H1 (cell line): ENCODE results near the gene CBR4. TPM values are rescaled to one million over a fixed set of nuclear protein-coding genes. Genes with fewer than 3 reads are reported as not detected.

Experiments
- CTCF ChIA-PET: fragments of 300-600 bp; sonication (Branson Sonifier 250); formaldehyde crosslinking; loops from one replicate; lab custom pipeline; 2021; ENCODE audit not compliant: partially characterized antibody; lab: Charles Lee
- POLR2A ChIA-PET: fragments of 300-600 bp; sonication (Branson Sonifier 250); formaldehyde crosslinking; loops from one replicate; lab custom pipeline; 2021; ENCODE audit warnings: inconsistent platforms; ENCODE audit not compliant: partially characterized antibody; lab: Charles Lee
- DNase-seq, 2 experiments: peaks; one replicate each; pipeline versions ENCODE4 v3.0.0 to v3.0.0-alpha.2; 2010 to 2022; ENCODE audit warnings: low spot score in 2 of 2, low read depth in 1 of 2, mixed read lengths in 1 of 2
- FAIRE-seq: peaks from 2 replicates; lab custom pipeline; 2011; peaks lifted over from hg19 to GRCh38; lab: Jason Lieb, UNC
- H2AFZ ChIP-seq: 2 replicates; pipeline ENCODE4 v1.8.1; 2012; ENCODE audit warnings: low read length, inconsistent platforms
- H2AK5ac ChIP-seq: 2 replicates; pipeline ENCODE4 v1.6.1; 2013; ENCODE audit warnings: low read depth, low read length
- H2BK120ac ChIP-seq: replicated peaks from 2 replicates; pipeline ENCODE3; 2013; ENCODE audit warnings: low read depth, low read length, inconsistent platforms
- H2BK12ac ChIP-seq: 2 replicates; pipeline ENCODE4 v1.6.1; 2013; ENCODE audit warnings: low read depth, low read length
- H2BK15ac ChIP-seq: 2 replicates; pipeline ENCODE4 v1.6.1; 2013; ENCODE audit warnings: low read length
- H2BK20ac ChIP-seq: 2 replicates; pipeline ENCODE4 v1.6.1; 2013; ENCODE audit warnings: low read length
- H2BK5ac ChIP-seq: 2 replicates; pipeline ENCODE4 v1.6.1; 2013; ENCODE audit warnings: low read depth, low read length
- H3K14ac ChIP-seq: 2 replicates; pipeline ENCODE4 v1.6.1; 2013; ENCODE audit warnings: inconsistent platforms; ENCODE audit not compliant: insufficient read length
- H3K18ac ChIP-seq: 2 replicates; pipeline ENCODE4 v1.6.1; 2013; ENCODE audit warnings: low read length; ENCODE audit errors: extremely low read depth
- H3K23ac ChIP-seq: 2 replicates; pipeline ENCODE4 v1.6.1; 2013; ENCODE audit warnings: inconsistent platforms; ENCODE audit not compliant: insufficient read length
- H3K23me2 ChIP-seq: 2 replicates; pipeline ENCODE4 v1.6.1; 2013; ENCODE audit warnings: low read depth, low read length
- H3K27ac ChIP-seq: 2 replicates; pipeline ENCODE4 v1.6.1; 2011; ENCODE audit warnings: low read depth, low read length, inconsistent platforms
- H3K27me3 ChIP-seq, 4 experiments: replicated peaks in 1 of 4; 1 replicate in 1 of 4; 2 replicates in 3 of 4; pipeline versions ENCODE4 v1.6.1 to v1.8.1; 2011 to 2013; ENCODE audit warnings: low read length in 3 of 4, mild to moderate bottlenecking in 3 of 4, inconsistent platforms in 2 of 4, mixed read lengths in 2 of 4, moderate library complexity in 1 of 4; ENCODE audit not compliant: control insufficient read depth in 3 of 4, insufficient read depth in 3 of 4; ENCODE audit errors: extremely low read depth in 1 of 4
- H3K36me3 ChIP-seq, 4 experiments: 2 replicates each; pipeline versions ENCODE4 v1.6.1 to v1.8.1; 2011 to 2013; ENCODE audit warnings: mild to moderate bottlenecking in 4 of 4, low read length in 3 of 4, moderate library complexity in 2 of 4, control low read depth in 1 of 4, inconsistent platforms in 1 of 4; ENCODE audit not compliant: insufficient read depth in 4 of 4, control insufficient read depth in 2 of 4
- H3K4ac ChIP-seq: replicated peaks from 2 replicates; pipeline ENCODE3; 2013; ENCODE audit warnings: low read length, low read depth, mixed read lengths, inconsistent platforms; ENCODE audit not compliant: insufficient read length
- H3K4me1 ChIP-seq, 4 experiments: replicated peaks in 1 of 4; 1 replicate in 1 of 4; 2 replicates in 3 of 4; pipeline versions ENCODE4 v1.6.1 to v1.8.1; 2011 to 2013; ENCODE audit warnings: low read length in 3 of 4, inconsistent platforms in 2 of 4, mixed read lengths in 1 of 4; ENCODE audit not compliant: insufficient read depth in 4 of 4, control insufficient read depth in 3 of 4
- H3K4me2 ChIP-seq, 2 experiments: 2 replicates each; pipeline versions ENCODE4 v1.6.1 to v1.8.1; 2011 to 2013; ENCODE audit warnings: low read depth in 2 of 2, low read length in 2 of 2, control low read depth in 1 of 2, inconsistent platforms in 1 of 2, mild to moderate bottlenecking in 1 of 2; ENCODE audit not compliant: insufficient read depth in 1 of 2
- H3K4me3 ChIP-seq, 4 experiments: fragments of 200-600, 300-600 bp in 1 of 4; sonication (generic), shearing (Covaris generic), sonication (Bioruptor Twin) in 1 of 4; 2 replicates each; pipeline versions ENCODE4 v1.5.1 to v1.8.1; 2011 to 2016; ENCODE audit warnings: low read length in 4 of 4, low read depth in 3 of 4, control low read depth in 2 of 4, inconsistent platforms in 2 of 4, mild to moderate bottlenecking in 2 of 4, mixed read lengths in 1 of 4, moderate library complexity in 1 of 4; ENCODE audit not compliant: insufficient read depth in 2 of 4; ENCODE audit errors: extremely low read depth in 1 of 4
- H3K56ac ChIP-seq: replicated peaks from 2 replicates; pipeline ENCODE3; 2013; ENCODE audit warnings: low read depth, mild to moderate bottlenecking, mixed read lengths, low read length, inconsistent platforms; ENCODE audit not compliant: insufficient read length
- H3K79me1 ChIP-seq: 2 replicates; pipeline ENCODE4 v1.6.1; 2013; ENCODE audit warnings: low read depth, low read length, control low read depth
- H3K79me2 ChIP-seq, 2 experiments: 2 replicates each; pipeline versions ENCODE4 v1.6.1 to v1.8.1; 2012 to 2013; ENCODE audit warnings: low read length in 2 of 2, mild to moderate bottlenecking in 2 of 2, inconsistent platforms in 1 of 2; ENCODE audit not compliant: insufficient read depth in 2 of 2, control insufficient read depth in 1 of 2
- H3K9ac ChIP-seq, 4 experiments: replicated peaks in 1 of 4; 1 replicate in 1 of 4; 2 replicates in 3 of 4; pipeline versions ENCODE4 v1.6.1 to v1.8.1; 2011 to 2013; ENCODE audit warnings: low read depth in 3 of 4, low read length in 3 of 4, control low read depth in 2 of 4, mild to moderate bottlenecking in 2 of 4, moderate library complexity in 2 of 4, inconsistent platforms in 1 of 4; ENCODE audit errors: extremely low read depth in 1 of 4
- H3K9me3 ChIP-seq, 2 experiments: 2 replicates each; pipeline versions ENCODE4 v1.6.1 to v1.8.1; 2012 to 2013; ENCODE audit warnings: mild to moderate bottlenecking in 2 of 2, moderate library complexity in 2 of 2, control low read depth in 1 of 2, inconsistent platforms in 1 of 2, low read depth in 1 of 2, low read length in 1 of 2, mixed read lengths in 1 of 2; ENCODE audit not compliant: insufficient read depth in 2 of 2
- H4K20me1 ChIP-seq, 2 experiments: replicated peaks in 1 of 2; 2 replicates each; pipeline versions ENCODE3 to v1.8.1; 2011 to 2013; ENCODE audit warnings: inconsistent platforms in 2 of 2, low read length in 2 of 2, mild to moderate bottlenecking in 1 of 2; ENCODE audit not compliant: insufficient read depth in 2 of 2, control insufficient read depth in 1 of 2
- H4K5ac ChIP-seq: 2 replicates; pipeline ENCODE4 v1.6.1; 2013; ENCODE audit warnings: low read length, low read depth, mixed read lengths, inconsistent platforms; ENCODE audit not compliant: insufficient read length
- H4K8ac ChIP-seq: 2 replicates; pipeline ENCODE4 v1.8.0; 2013; ENCODE audit warnings: mild to moderate bottlenecking, moderate library complexity, low read length, inconsistent platforms; ENCODE audit not compliant: insufficient read depth; ENCODE audit errors: extremely low read depth
- H4K91ac ChIP-seq: replicated peaks from 2 replicates; pipeline ENCODE3; 2013; ENCODE audit warnings: low read length, mixed read lengths, inconsistent platforms; ENCODE audit not compliant: insufficient read length
- BCL11A ChIP-seq, 2 experiments: IDR thresholded peaks; one replicate each; pipeline ENCODE4 v1.6.1; 2011; ENCODE audit warnings: low read depth in 2 of 2, low read length in 2 of 2, mild to moderate bottlenecking in 2 of 2
- BRCA1 ChIP-seq: IDR thresholded peaks from 2 replicates; pipeline ENCODE4 v1.6.1; 2012; ENCODE audit warnings: low read depth, low read length, improper control_type of control experiment
- CBX5 ChIP-seq: fragments of 300-800, 300-1000 bp; sonication (generic); IDR thresholded peaks from 2 replicates; pipeline ENCODE4 v1.7.1; 2016; ENCODE audit warnings: antibody characterized with exemption, low read length, low read depth
- CHD1 ChIP-seq: IDR thresholded peaks from 2 replicates; pipeline ENCODE4 v1.6.1; 2012; ENCODE audit warnings: low read depth, low read length, improper control_type of control experiment
- JUN ChIP-seq: IDR thresholded peaks from 2 replicates; pipeline ENCODE4 v1.6.1; 2011; ENCODE audit warnings: low read depth, mild to moderate bottlenecking, improper control_type of control experiment, low read length
- KDM5A ChIP-seq: fragments of 200-600 bp; IDR thresholded peaks from 2 replicates; pipeline ENCODE4 v1.7.1; 2012; ENCODE audit warnings: mild to moderate bottlenecking, low read length, inconsistent platforms, mixed read lengths
- MAFK ChIP-seq: IDR thresholded peaks from 2 replicates; pipeline ENCODE4 v1.6.1; 2012; ENCODE audit warnings: low read depth, mild to moderate bottlenecking, improper control_type of control experiment, low read length
- NRF1 ChIP-seq: IDR thresholded peaks from 2 replicates; pipeline ENCODE4 v1.6.1; 2011; ENCODE audit warnings: mild to moderate bottlenecking, low read depth, low read length, improper control_type of control experiment
- POLR2A ChIP-seq, 2 experiments: IDR thresholded peaks; 1 replicate in 1 of 2; 2 replicates in 1 of 2; pipeline ENCODE4 v1.6.1; 2011; ENCODE audit warnings: low read depth in 2 of 2, low read length in 2 of 2, mild to moderate bottlenecking in 2 of 2; ENCODE audit errors: control extremely low read depth in 1 of 2
- RXRA ChIP-seq: IDR thresholded peaks from 2 replicates; pipeline ENCODE4 v1.6.1; 2011; ENCODE audit warnings: low read depth, mild to moderate bottlenecking, low read length, moderate library complexity; ENCODE audit not compliant: insufficient read depth
- SIX5 ChIP-seq: IDR thresholded peaks from 2 replicates; pipeline ENCODE4 v1.6.1; 2011; ENCODE audit warnings: mild to moderate bottlenecking, low read depth, low read length
- SP1 ChIP-seq: IDR thresholded peaks from 2 replicates; pipeline ENCODE4 v1.6.1; 2011; ENCODE audit warnings: low read depth, low read length
- TAF7 ChIP-seq: optimal IDR thresholded peaks from 2 replicates; pipeline ENCODE3; 2011; ENCODE audit warnings: low read depth, mild to moderate bottlenecking, inconsistent platforms, low read length, moderate library complexity, borderline replicate concordance
- ZNF274 ChIP-seq: IDR thresholded peaks from 2 replicates; pipeline ENCODE4 v1.7.0; 2012; ENCODE audit warnings: low read length, borderline replicate concordance; ENCODE audit errors: extremely low read depth
- WGBS, 2 experiments: shearing (Covaris generic) in 1 of 2; methylation state at CpG; one replicate each; pipeline versions ENCODE4 v1.1.6 to v1.1.7; 2013 to 2015; ENCODE audit warnings: low lambda C conversion rate in 2 of 2, mixed read lengths in 2 of 2, inconsistent platforms in 1 of 2, low coverage in 1 of 2, missing lambda C conversion rate in 1 of 2; ENCODE audit not compliant: insufficient replicate concordance in 2 of 2, insufficient coverage in 1 of 2, insufficient read length in 1 of 2; ENCODE audit errors: extremely low coverage in 1 of 2, missing lambda C conversion rate in 1 of 2; 5-methylcytosine and 5-hydroxymethylcytosine counted together
- polyA plus RNA-seq, 7 experiments: library from polyadenylated mRNA; depleted of rRNA in 3 of 7; stranded (reverse) in 5 of 7; unstranded in 2 of 7; fragments of >200 nt in 5 of 7; fragments of 200-250 nt in 2 of 7; gene quantifications; 1 replicate in 5 of 7; 2 replicates in 1 of 7; 4 replicates in 1 of 7; pipeline versions ENCODE4 v1.2.1 to v1.2.3, GENCODE V29; 2011 to 2013; ENCODE audit warnings: missing spikeins in 2 of 7, mixed read lengths in 2 of 7
- total RNA-seq: library from RNA; stranded (reverse); fragmentation: NEBNext Ultra II Directional; extraction: Animal tissue kit (Norgen Biotek cat#: 25700); gene quantifications from 2 replicates; pipeline ENCODE4 v1.2.1, GENCODE V29; 2021
- TF ChIP-seq, protein P1 (sequence below): IDR thresholded peaks from 2 replicates; pipeline ENCODE4 v1.6.1; 2011; ENCODE audit warnings: low read length, improper control_type of control experiment

CBR4 gene
- total and polyA plus RNA-seq, 2 of the 8 experiments (the other 6 are each of a cell fraction or from before 2014, with no cell fraction given), result 8.6 to 29.5 TPM

GRCh38 chr4:169047956-169048355 is 37.9 kb upstream of the CBR4 start:
- H3K79me1 ChIP-seq, result no peaks in the 10 kb centered on the region
- H3K4me3 ChIP-seq, result no peak overlapping the region
- H2AK5ac ChIP-seq, result no peak overlapping the region
- no peak overlapping the region for H2BK12ac ChIP-seq
- H2AFZ ChIP-seq, result peak overlapping the region; percentile 7; the same call in 1 of the 2 replicates
- H4K8ac ChIP-seq, result no peak overlapping the region
- H3K23me2 ChIP-seq, result no peaks in the 10 kb centered on the region
- H3K4ac ChIP-seq, result no peak overlapping the region
- H3K4me1 ChIP-seq, result peaks cover 0 to 6% (median 4%) of the 10 kb centered on the region in 4 experiments; a peak in 3 of 7 replicates
- H3K79me2 ChIP-seq, result no peaks in the 10 kb centered on the region
- no peak overlapping the region for H3K56ac ChIP-seq
- H3K14ac ChIP-seq, result no peak overlapping the region
- H2BK20ac ChIP-seq, result no peak overlapping the region
- no peak overlapping the region for H2BK15ac ChIP-seq
- CTCF ChIA-PET, result interaction anchor here (0.7 to 1.6 kb wide), 4 partner anchors 23 to 221 kb away, joined by 3 to 5 read pairs (median 3); no protein-coding TSS in a partner anchor
- H3K27ac ChIP-seq, result no peak overlapping the region
- DNase-seq (no peak), FAIRE-seq (no peak)
- no peaks in the 10 kb centered on the region for H3K27me3 ChIP-seq
- no peaks in the 10 kb centered on the region for H3K9me3 ChIP-seq
- no peaks in the 10 kb centered on the region for H3K36me3 ChIP-seq
- H4K20me1 ChIP-seq, result no peaks in the 10 kb centered on the region
- POLR2A ChIA-PET, result interaction anchor here (1.0 to 1.2 kb wide), 2 partner anchors 11 to 19 kb away, joined by 3 to 5 read pairs; no protein-coding TSS in a partner anchor
- no peak overlapping the region for H3K9ac ChIP-seq
- no peak for TF ChIP-seq ZNF274
- no peak for TF ChIP-seq POLR2A (IDR thresholded peaks at IDR 0.05; ENCODE audit: control extremely low read depth in 1 of 2, low read depth in 2 of 2, low read length in 2 of 2)
- TF ChIP-seq, protein P1, sequence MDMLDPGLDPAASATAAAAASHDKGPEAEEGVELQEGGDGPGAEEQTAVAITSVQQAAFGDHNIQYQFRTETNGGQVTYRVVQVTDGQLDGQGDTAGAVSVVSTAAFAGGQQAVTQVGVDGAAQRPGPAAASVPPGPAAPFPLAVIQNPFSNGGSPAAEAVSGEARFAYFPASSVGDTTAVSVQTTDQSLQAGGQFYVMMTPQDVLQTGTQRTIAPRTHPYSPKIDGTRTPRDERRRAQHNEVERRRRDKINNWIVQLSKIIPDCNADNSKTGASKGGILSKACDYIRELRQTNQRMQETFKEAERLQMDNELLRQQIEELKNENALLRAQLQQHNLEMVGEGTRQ, result no peak
- no peak for TF ChIP-seq SP1
- no peak for TF ChIP-seq SIX5
- no peak for TF ChIP-seq MAFK
- no peak for TF ChIP-seq JUN
- no peak for TF ChIP-seq RXRA
- TF ChIP-seq CHD1, result no peak
- TF ChIP-seq NRF1, result no peak
- TF ChIP-seq CBX5, result no peak
- no peak for TF ChIP-seq TAF7
- TF ChIP-seq BCL11A (IDR thresholded peaks at IDR 0.05; ENCODE audit: low read depth in 2 of 2, low read length in 2 of 2), result no peak
- TF ChIP-seq BRCA1, result no peak
- no peak for TF ChIP-seq KDM5A
- TF ChIP-seq, all 59 proteins: peak for 0
- H2BK5ac ChIP-seq, result no peak overlapping the region
- 91% methylated on average over 4 of the region's 4 CpGs; no CpG with 5 or more reads in 1 of the 2 experiments for WGBS, 2 experiments
- no peak overlapping the region for H3K18ac ChIP-seq
- no peak overlapping the region for H4K91ac ChIP-seq
- H4K5ac ChIP-seq, result no peak overlapping the region
- no peak overlapping the region for H3K4me2 ChIP-seq
- H3K23ac ChIP-seq, result no peak overlapping the region
- H2BK120ac ChIP-seq, result no peak overlapping the region
